Measurements from ENCODE around the gene CLCN6. TPM values are rescaled to one million over a fixed set of nuclear protein-coding genes. Genes with fewer than 3 reads are reported as not detected.

CLCN6 gene, protein sequence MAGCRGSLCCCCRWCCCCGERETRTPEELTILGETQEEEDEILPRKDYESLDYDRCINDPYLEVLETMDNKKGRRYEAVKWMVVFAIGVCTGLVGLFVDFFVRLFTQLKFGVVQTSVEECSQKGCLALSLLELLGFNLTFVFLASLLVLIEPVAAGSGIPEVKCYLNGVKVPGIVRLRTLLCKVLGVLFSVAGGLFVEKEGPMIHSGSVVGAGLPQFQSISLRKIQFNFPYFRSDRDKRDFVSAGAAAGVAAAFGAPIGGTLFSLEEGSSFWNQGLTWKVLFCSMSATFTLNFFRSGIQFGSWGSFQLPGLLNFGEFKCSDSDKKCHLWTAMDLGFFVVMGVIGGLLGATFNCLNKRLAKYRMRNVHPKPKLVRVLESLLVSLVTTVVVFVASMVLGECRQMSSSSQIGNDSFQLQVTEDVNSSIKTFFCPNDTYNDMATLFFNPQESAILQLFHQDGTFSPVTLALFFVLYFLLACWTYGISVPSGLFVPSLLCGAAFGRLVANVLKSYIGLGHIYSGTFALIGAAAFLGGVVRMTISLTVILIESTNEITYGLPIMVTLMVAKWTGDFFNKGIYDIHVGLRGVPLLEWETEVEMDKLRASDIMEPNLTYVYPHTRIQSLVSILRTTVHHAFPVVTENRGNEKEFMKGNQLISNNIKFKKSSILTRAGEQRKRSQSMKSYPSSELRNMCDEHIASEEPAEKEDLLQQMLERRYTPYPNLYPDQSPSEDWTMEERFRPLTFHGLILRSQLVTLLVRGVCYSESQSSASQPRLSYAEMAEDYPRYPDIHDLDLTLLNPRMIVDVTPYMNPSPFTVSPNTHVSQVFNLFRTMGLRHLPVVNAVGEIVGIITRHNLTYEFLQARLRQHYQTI
- total RNA-seq, result 4.5 and 6.6 TPM in 2 replicates

DNA sequence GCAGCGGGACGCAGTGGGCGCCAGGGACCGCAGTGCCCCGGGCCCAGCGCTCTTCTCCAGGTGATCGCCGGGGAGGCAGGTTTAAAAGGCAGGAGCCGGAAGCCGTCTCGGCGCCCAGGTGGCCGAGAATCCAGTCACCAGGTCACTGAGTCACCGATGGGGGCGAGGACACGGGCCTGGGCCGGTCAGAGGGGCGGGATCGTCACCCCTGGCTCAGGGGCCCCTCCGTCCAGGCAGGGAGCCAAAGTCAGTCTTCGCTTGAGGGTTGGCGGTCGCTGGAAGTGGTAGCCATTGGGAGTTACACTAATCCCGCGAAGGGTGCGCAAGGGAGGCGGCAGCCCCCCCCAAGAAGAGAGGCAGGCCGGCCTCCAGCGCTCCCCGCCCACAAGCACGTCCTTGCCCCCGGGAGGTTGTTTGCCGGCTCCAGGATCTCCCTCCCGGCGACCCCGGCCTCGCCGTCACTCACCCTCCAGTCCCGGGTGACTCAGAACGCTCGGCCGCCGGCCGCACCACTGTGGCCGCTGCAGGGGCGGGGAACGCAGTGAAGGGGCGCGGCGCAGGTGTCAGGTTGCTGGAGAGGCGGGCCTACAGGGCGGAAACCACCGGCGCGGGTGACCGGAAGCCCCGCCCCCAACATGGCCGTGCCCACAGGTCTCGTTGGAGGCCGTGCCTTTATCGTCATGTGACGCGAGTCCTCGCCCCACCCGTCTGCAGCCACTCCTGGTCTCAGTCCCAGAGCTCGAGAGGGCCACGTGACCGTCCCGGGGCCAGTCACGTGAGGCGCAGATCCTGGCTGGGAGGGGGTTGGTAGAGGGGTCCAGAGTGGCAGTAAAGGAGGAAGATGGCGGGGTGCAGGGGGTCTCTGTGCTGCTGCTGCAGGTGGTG, at the start of gene CLCN6, which contains the start of gene MTHFR:
CLCN6 (plus strand) TSS at position 770 of the 885 bp plus-strand sequence; CDS start at position 842, 72 bp downstream.
MTHFR (minus strand) TSS at position 543 of the 885 bp plus-strand sequence. CDS start 2,848 bp downstream, outside the sequence.
- Histone ChIP-seq H3K36me3 (ENCODE audit: control insufficient read depth, insufficient read depth, low read length) (peaks cover 7% of the 10 kb centered on the region), H3K4me3 (ENCODE audit: low read depth, low read length) (peak within 1 kb of the TSS; percentile 79), H3K27me3 (ENCODE audit: control insufficient read depth, insufficient read depth, low read length) (no peaks in the 10 kb centered on the region)
- TF ChIP-seq, protein P1, sequence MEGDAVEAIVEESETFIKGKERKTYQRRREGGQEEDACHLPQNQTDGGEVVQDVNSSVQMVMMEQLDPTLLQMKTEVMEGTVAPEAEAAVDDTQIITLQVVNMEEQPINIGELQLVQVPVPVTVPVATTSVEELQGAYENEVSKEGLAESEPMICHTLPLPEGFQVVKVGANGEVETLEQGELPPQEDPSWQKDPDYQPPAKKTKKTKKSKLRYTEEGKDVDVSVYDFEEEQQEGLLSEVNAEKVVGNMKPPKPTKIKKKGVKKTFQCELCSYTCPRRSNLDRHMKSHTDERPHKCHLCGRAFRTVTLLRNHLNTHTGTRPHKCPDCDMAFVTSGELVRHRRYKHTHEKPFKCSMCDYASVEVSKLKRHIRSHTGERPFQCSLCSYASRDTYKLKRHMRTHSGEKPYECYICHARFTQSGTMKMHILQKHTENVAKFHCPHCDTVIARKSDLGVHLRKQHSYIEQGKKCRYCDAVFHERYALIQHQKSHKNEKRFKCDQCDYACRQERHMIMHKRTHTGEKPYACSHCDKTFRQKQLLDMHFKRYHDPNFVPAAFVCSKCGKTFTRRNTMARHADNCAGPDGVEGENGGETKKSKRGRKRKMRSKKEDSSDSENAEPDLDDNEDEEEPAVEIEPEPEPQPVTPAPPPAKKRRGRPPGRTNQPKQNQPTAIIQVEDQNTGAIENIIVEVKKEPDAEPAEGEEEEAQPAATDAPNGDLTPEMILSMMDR (IDR thresholded peaks at IDR 0.05; ENCODE audit: insufficient read depth, low read length, severe bottlenecking), result no peak
- DNase-seq (ENCODE audit: low read depth), result peak; percentile 96
- no peak for FAIRE-seq

DNA sequence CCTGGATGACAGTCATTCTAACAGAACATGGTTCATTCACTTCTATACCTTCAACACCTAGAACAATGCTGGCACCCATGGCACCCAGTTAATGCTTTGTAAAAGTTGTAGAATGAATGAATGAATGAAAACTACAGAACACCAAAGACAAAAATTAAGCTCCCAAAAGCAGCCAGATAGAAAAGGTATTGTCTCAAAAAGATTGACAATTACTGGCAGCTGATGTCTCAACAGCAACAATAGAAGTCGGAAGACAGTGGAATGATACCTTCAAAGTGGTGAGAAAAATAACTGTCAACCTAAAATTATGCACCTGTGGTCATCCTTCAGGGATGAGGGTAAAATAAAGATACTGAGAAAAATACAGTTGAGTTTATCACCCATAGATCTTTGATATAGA, 48.9 kb upstream of the CLCN6 start:
- TF ChIP-seq, protein P1 (IDR thresholded peaks at IDR 0.05; ENCODE audit: insufficient read depth, low read length, severe bottlenecking), result no peak
- peaks cover 7% of the 10 kb centered on the region for H3K27me3 ChIP-seq (ENCODE audit: control insufficient read depth, insufficient read depth, low read length)
- no peak for FAIRE-seq

DNA sequence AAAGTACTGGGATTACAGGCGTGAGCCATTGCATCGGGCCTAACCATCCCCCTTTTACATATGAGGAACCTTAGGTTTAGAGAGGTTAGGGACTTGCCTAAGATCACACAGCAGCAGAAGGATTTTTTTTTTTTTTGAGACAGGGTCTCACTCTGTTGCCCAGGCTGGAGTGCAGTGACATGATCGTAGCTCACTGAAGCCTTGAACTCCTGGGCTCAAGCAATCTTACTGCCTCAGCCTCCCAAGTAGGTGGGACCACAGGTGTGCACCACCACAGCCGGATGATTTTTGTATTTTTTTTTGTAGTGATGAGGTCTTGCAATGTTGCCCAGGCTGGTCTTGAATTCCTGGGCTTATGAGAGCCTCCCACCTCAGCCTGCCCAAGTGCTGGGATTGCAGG, 46.2 kb upstream of the CLCN6 start:
- H3K4me3 ChIP-seq (ENCODE audit: low read depth, low read length), result no peak overlapping the region
- FAIRE-seq (no peak), DNase-seq (ENCODE audit: low read depth) (no peak)
- H3K27me3 ChIP-seq (ENCODE audit: control insufficient read depth, insufficient read depth, low read length), result peaks cover 11% of the 10 kb centered on the region
- TF ChIP-seq, protein P1 (IDR thresholded peaks at IDR 0.05; ENCODE audit: insufficient read depth, low read length, severe bottlenecking), result no peak
- no peaks in the 10 kb centered on the region for H3K36me3 ChIP-seq (ENCODE audit: control insufficient read depth, insufficient read depth, low read length)

More for the DNA sequence above, 48.9 kb upstream of the CLCN6 start:
- DNase-seq (ENCODE audit: low read depth), result no peak
- no peak overlapping the region for H3K4me3 ChIP-seq (ENCODE audit: low read depth, low read length)
- no peaks in the 10 kb centered on the region for H3K36me3 ChIP-seq (ENCODE audit: control insufficient read depth, insufficient read depth, low read length)

DNA sequence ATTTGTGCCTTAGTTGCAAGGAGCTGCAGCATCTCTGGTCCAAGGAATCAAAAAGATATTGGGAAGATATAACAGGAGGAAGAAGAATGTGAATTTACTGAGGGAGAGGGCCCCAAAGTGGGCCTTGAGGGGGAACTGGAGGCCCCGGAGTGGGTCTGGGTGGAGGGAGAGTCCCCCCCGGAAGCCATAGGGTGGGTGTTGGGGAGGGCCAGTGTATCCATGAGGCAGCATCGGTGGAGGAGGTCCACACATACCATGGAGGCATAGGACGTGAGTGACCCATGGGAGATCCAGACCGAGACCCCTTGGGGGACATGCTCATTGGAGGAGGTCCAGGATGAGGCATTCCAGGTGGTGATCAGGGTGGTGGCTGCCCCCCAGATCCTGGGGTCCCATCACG, 44.7 kb upstream of the CLCN6 start:
- Histone ChIP-seq H3K36me3 (ENCODE audit: control insufficient read depth, insufficient read depth, low read length) (no peaks in the 10 kb centered on the region), H3K4me3 (ENCODE audit: low read depth, low read length) (no peak overlapping the region), H3K27me3 (ENCODE audit: control insufficient read depth, insufficient read depth, low read length) (peaks cover 11% of the 10 kb centered on the region)
- TF ChIP-seq, protein P1 (IDR thresholded peaks at IDR 0.05; ENCODE audit: insufficient read depth, low read length, severe bottlenecking), result no peak
- DNase-seq (ENCODE audit: low read depth) (no peak), FAIRE-seq (no peak)

DNA sequence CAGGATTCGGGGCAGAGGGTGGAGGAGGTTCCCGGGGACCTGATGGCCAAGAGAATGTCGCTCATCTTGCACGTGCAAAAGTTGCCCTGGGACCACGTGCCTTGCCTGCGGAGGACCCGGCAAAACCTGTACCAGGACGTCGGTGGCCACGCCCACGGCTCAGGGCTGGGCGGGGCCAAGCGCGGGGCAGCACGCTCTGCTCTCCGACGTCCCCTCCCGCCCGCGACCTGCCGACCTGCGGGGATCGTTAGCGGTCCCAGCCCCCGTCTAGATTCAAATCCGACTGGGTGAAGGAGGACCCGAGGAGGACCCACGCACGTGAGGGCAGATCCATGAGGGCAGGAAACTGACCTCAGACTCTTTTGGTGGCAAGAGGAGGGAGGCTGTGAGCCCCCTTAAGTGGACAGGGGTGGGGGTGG, 44.0 kb upstream of the CLCN6 start, which contains the start of gene C1orf167:
C1orf167 (plus strand) TSS at position 206 of the 419 bp plus-strand sequence. CDS start 2,208 bp downstream, outside the sequence.
- H3K36me3 ChIP-seq (ENCODE audit: control insufficient read depth, insufficient read depth, low read length), result no peaks in the 10 kb centered on the region
- no peak for DNase-seq (ENCODE audit: low read depth)
- TF ChIP-seq, protein P1 (IDR thresholded peaks at IDR 0.05; ENCODE audit: insufficient read depth, low read length, severe bottlenecking), result no peak
- no peak for FAIRE-seq
- H3K4me3 ChIP-seq (ENCODE audit: low read depth, low read length), result no peak within 1 kb of the TSS
- H3K27me3 ChIP-seq (ENCODE audit: control insufficient read depth, insufficient read depth, low read length), result peaks cover 11% of the 10 kb centered on the region

Data from bronchial epithelial cell (primary cell).